HG03460 (cell line): ENCODE measurements around the gene CHST3.

ENCODE experiments used
- ATAC-seq: cut with Tn5 transposase; IDR thresholded peaks from one replicate; pipeline ENCODE4 v1.9.1; 2021; ENCODE audit not compliant: unreplicated experiment

Gene CHST3

GRCh38 chr10:72009425-72010081, 45.4 kb downstream of the CHST3 start:
- ATAC-seq = no peak

- no peak for ATAC-seq
These were observed 46.2 kb downstream of the CHST3 start for GRCh38 chr10:72010234-72010973.

DNA sequence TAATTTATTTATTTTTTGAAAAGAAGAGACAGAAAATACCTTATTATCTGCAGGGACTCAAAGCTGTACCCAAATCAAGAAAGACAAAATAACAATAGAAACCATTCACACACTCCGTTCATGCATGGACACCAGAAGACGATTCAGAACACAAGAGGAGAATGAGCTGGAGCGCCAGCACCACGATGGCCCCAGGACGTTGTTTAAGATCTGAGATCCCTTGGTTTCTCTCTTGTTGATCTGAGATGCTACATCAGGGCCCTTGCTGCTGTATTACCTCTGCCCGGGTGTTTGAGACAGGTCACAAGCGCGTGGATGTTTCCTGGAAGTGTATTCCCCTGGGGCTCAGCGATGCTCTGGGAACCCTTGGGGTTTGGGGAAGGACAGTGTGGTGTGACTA, 46.8 kb downstream of the CHST3 start:
- no peak for ATAC-seq

GRCh38 chr10:72011468-72011867, 47.3 kb downstream of the CHST3 start:
- no peak for ATAC-seq

DNA sequence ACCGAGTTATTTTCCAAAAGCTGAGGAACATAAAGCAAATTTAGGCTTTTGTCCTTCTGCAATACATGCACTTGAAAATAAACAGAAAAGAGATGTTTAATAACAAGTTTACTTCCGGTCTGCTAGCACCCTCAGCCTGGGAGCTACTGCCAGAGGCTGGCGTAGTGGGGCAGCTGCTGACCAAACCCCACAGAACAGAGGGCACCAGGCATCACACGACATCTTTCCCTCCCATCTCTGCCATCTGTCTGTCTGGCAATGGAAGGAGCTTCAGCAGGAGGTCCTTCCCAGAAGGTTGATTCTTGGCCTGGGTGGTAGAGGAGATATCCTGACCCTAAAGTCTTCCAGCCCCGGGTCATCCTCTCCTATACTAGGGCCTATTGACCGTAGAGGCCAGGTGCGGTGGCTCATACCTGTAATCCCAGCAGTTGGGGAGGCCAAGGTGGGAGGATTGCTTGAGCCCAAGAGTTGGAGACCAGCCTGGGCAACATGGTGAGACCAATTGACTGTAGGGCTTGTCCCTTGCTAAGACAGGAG, 47.8 kb downstream of the CHST3 start:
- no peak for ATAC-seq

- ATAC-seq = no peak
These were observed 48.6 kb downstream of the CHST3 start for GRCh38 chr10:72012796-72013195.

- ATAC-seq = no peak
These were observed 49.2 kb downstream of the CHST3 start for GRCh38 chr10:72013202-72013945.

GRCh38 chr10:72014197-72014596, 50.0 kb downstream of the CHST3 start:
- no peak for ATAC-seq

- no peak for ATAC-seq
These were observed 50.7 kb downstream of the CHST3 start for GRCh38 chr10:72014785-72015480.

- ATAC-seq = no peak
These were observed 51.6 kb downstream of the CHST3 start for GRCh38 chr10:72015841-72016240.

- no peak for ATAC-seq
These were observed 52.6 kb downstream of the CHST3 start for GRCh38 chr10:72016608-72017300.

DNA sequence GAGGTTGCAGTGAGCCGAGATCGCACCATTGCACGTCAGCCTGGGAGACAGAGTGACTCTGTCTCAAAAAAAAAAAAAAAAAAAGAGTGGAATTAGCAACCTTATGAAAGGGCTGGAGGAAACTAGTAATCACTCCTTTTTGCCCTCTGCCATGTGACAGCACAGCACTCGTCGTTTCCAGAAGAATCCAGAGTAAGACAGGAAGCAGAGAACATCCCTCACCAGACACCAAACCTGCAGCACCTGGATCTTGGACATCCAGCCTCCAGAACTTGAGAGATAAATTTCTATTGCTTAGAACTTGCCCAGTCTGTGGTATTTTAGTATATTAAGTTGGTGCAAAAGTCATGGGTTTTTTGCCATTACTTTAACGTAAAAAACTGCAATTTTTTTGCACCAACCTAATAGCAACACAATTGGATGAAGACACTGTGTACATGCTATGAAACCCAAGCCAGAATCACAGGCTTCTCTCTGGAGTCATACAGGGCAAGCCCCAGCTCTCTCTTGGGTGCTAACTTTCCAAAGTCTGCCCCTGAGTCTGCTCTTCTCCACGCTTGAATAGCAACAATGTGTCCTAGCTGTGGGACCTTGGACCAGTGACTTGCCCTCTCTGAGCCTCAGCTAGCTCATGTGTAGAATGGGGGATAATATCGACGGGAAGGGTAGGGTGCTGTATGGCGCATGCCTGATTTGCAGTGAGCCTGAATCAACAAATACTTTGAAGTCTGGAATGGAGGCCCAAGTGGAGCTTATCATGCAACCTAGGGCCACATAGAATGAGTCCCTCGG, 55.1 kb downstream of the CHST3 start:
- ATAC-seq = no peak

GRCh38 chr10:72020914-72021809, 57.0 kb downstream of the CHST3 start:
- ATAC-seq = no peak

DNA sequence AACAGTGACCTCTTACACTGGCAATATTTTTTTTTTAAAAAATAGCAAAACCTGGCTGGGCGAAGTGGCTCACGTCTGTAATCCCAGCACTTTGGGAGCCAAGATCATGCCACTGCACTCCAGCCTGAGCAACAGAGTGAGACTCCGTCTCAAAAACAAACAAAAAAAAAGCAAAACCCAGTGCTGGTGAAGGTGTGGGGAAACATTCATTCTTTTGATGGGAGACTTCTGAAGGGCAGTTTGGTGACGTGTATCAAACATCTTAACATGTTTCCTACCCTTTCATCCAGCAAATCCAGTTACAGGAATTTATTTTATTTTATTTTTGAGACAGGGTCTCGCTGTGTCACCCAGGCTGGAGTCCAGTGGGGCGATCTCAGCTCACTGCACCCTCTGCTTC, 58.0 kb downstream of the CHST3 start:
- ATAC-seq = no peak

- ATAC-seq = no peak
These were observed 60.4 kb downstream of the CHST3 start for GRCh38 chr10:72024596-72024995.

- ATAC-seq = no peak
These were observed 61.2 kb downstream of the CHST3 start for GRCh38 chr10:72025400-72025799.

- no peak for ATAC-seq
These were observed 61.6 kb downstream of the CHST3 start for GRCh38 chr10:72025832-72026231.

DNA sequence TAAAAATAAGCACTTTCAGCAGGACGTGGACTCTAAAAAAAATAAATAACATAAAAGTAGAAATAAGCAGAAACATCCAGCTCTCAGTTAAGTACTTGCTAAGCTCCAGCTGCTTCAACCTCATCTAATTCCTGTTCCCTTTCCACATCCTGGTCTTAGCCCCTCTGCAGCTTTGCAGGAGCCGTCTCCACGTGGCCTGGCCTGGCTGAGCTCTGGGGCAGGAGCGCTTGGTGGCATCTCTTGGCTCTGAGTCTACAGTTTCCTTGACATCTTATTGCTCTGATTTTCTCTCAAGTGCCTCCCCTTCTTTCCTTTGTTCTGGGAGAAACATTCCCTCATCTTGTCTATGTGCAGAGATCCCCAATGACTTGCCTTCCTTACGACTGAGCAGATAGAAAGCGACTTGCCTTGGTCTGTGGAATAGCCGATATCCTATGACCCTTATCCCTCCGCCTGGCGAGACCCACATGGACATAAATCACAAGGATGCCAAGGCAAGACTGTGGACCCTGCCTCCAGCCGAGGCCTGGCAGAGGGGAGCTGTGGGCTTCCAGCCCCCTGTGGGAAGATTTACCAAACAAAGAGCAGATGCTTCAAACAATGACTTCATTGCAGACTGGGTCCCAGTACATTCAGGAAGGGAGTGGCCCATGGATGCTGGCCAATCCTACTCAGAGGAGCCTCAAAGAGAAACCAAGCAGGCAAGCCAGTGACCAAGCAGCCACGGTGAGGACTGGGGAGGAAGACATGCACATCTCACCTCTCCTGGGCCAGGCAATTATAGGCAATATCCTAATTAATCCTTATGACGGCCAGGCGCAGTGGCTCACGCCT, 62.3 kb downstream of the CHST3 start:
- ATAC-seq = no peak
